Tibial nerve (tissue), 3 donors: ENCODE measurements around the gene JOSD2.

Source experiments
- CTCF ChIP-seq, 5 experiments: fragments of 200-600 bp in 3 of 5; fragments of 450-650 bp in 2 of 5; sonication (generic) in 3 of 5; IDR thresholded peaks; one replicate each; pipeline ENCODE4 v1.5.1; 2016 to 2019; ENCODE audit warnings: antibody characterized with exemption in 5 of 5, mild to moderate bottlenecking in 3 of 5, moderate library complexity in 2 of 5
- POLR2A ChIP-seq, 2 donors: fragments of 450-650 bp; IDR thresholded peaks; one replicate each; pipeline ENCODE4 v1.6.1; 2017; ENCODE audit warnings: antibody characterized with exemption in 2 of 2, mild to moderate bottlenecking in 2 of 2, moderate library complexity in 2 of 2

GRCh38 chr19:50465986-50466705 is 44.8 kb downstream of the JOSD2 start:
- no peak for TF ChIP-seq CTCF (IDR thresholded peaks at IDR 0.05)
- TF ChIP-seq POLR2A (IDR thresholded peaks at IDR 0.05), result no peak
